HG03469 (cell line): Measurements from ENCODE around the gene TMA7.
"Not testable (repeated sequence)": the region's sequence is repeated elsewhere in the genome, so short reads cannot be mapped to it uniquely, and the experiment has no call there.

Experiments used
- ATAC-seq: cut with Tn5 transposase; IDR thresholded peaks from one replicate; pipeline ENCODE4 v1.9.1; 2021; ENCODE audit warnings: mild to moderate bottlenecking, moderate library complexity, moderate number of reproducible peaks; ENCODE audit not compliant: unreplicated experiment

TMA7 gene

GRCh38 chr3:48439820-48440589, at the start of gene TMA7, which contains the start of gene CCDC51:
TMA7 (plus strand) TSS chr3:48440257; CDS start chr3:48440297, 40 bp downstream.
CCDC51 (minus strand) TSS chr3:48440119; CDS start chr3:48435128, 4,991 bp downstream.
- ATAC-seq: peak; percentile 86

GRCh38 chr3:48394391-48394790, 45.7 kb upstream of the TMA7 start:
- no peak for ATAC-seq

- no peak for ATAC-seq
Measured at GRCh38 chr3:48395714-48396113, 44.3 kb upstream of the TMA7 start.

- no peak for ATAC-seq
Measured at GRCh38 chr3:48397767-48398681, 42.0 kb upstream of the TMA7 start.

GRCh38 chr3:48398701-48399386, 41.2 kb upstream of the TMA7 start:
- no peak for ATAC-seq

- ATAC-seq: no peak
Measured at GRCh38 chr3:48399387-48400172, 40.5 kb upstream of the TMA7 start.

- no peak for ATAC-seq
Measured at GRCh38 chr3:48400824-48401433, 39.1 kb upstream of the TMA7 start.

- ATAC-seq: not testable (repeated sequence)
Measured at GRCh38 chr3:48401434-48401901, 38.6 kb upstream of the TMA7 start.

GRCh38 chr3:48402281-48402732, 37.8 kb upstream of the TMA7 start:
- ATAC-seq: no peak

GRCh38 chr3:48402907-48403306, 37.1 kb upstream of the TMA7 start:
- ATAC-seq: no peak

- ATAC-seq: no peak
Measured at GRCh38 chr3:48403533-48404439, 36.3 kb upstream of the TMA7 start.

- no peak for ATAC-seq
Measured at GRCh38 chr3:48404440-48405342, 35.4 kb upstream of the TMA7 start.

GRCh38 chr3:48405343-48405881, 34.6 kb upstream of the TMA7 start:
- no peak for ATAC-seq

GRCh38 chr3:48405971-48406370, 34.1 kb upstream of the TMA7 start:
- ATAC-seq: no peak

GRCh38 chr3:48406443-48407431, 33.3 kb upstream of the TMA7 start:
- ATAC-seq: no peak

- no peak for ATAC-seq
Measured at GRCh38 chr3:48407542-48408099, 32.4 kb upstream of the TMA7 start.
